Testis (tissue), 3 donors: ENCODE measurements around the gene CCDC9. TPM values are rescaled to one million over a fixed set of nuclear protein-coding genes. Genes with fewer than 3 reads are reported as not detected.
A peak's percentile ranks its signal among the peaks of the same experiment; 100 is the strongest.
"Not testable (repeated sequence)": the region's sequence is repeated elsewhere in the genome, so short reads cannot be mapped to it uniquely, and the experiment has no call there.

Experiments used
- DNase-seq: peaks from one replicate; pipeline ENCODE4 v3.0.0-alpha.2; 2019
- H3K27ac ChIP-seq, 2 donors: fragments of 200-600 bp; sonication (generic); one replicate each; pipeline ENCODE4 v1.5.1; 2019
- H3K27me3 ChIP-seq: fragments of 200-600 bp; sonication (generic); one replicate; pipeline ENCODE4 v1.5.1; 2019
- H3K36me3 ChIP-seq: fragments of 200-600 bp; sonication (generic); one replicate; pipeline ENCODE4 v1.5.1; 2017; ENCODE audit warnings: low read depth; ENCODE audit errors: missing control alignments
- H3K4me1 ChIP-seq: fragments of 200-600 bp; sonication (generic); one replicate; pipeline ENCODE4 v1.5.1; 2019
- H3K4me3 ChIP-seq, 2 donors: fragments of 200-600 bp; sonication (generic); one replicate each; pipeline ENCODE4 v1.5.1; 2017 to 2019
- H3K9me3 ChIP-seq: fragments of 200-600 bp; sonication (generic); one replicate; pipeline ENCODE4 v1.5.1; 2017
- CTCF ChIP-seq, 3 experiments: fragments of 450-650 bp in 2 of 3; fragments of 200-600 bp in 1 of 3; sonication (generic) in 1 of 3; IDR thresholded peaks; one replicate each; pipeline ENCODE4 v1.5.1; 2016 to 2019; ENCODE audit warnings: antibody characterized with exemption in 3 of 3, mild to moderate bottlenecking in 2 of 3, moderate library complexity in 1 of 3
- POLR2A ChIP-seq: fragments of 450-650 bp; IDR thresholded peaks from one replicate; pipeline ENCODE4 v1.6.1; 2017; ENCODE audit warnings: antibody characterized with exemption, mild to moderate bottlenecking, moderate library complexity
- WGBS, 2 donors: methylation state at CpG; one replicate each; pipeline ENCODE4 v1.1.5; 2018; 5-methylcytosine and 5-hydroxymethylcytosine counted together
- intact Hi-C: fragments of 100-400 bp; cut with DNase I; formaldehyde crosslinking; loops from one replicate; pipeline ENCODE4 v1.15.1; 2023; ENCODE audit warnings: low total_unique reads
- polyA plus RNA-seq: library from polyadenylated mRNA; stranded (reverse); fragments of 350-450 nt; fragmentation: Illumina TruSeq; extraction: RNeasy Lipid Tissue Mini Kit (QIAGEN cat#74804); gene quantifications from one replicate; pipeline ENCODE4 v1.2.3, GENCODE V29; 2014; ENCODE audit warnings: low read depth, low replicate concordance; ENCODE audit not compliant: insufficient read depth
- total RNA-seq, 2 donors: library from RNA; depleted of rRNA; stranded (reverse); fragments of >200 nt; gene quantifications; one replicate each; pipeline ENCODE4 v1.2.3, GENCODE V29; 2016

Gene CCDC9
- total and polyA plus RNA-seq, 3 donors from 2014 or later, result 50.9 to 65.0 (median 61.0) TPM

GRCh38 chr19:47243776-47244547 is 12.4 kb upstream of the CCDC9 start:
- TF ChIP-seq CTCF (IDR thresholded peaks at IDR 0.05) (peak; percentile 96 to 99 (median 97)), POLR2A (no peak)
- intact Hi-C loops, result no loop called here
- no peaks in the 10 kb centered on the region for H3K27me3 ChIP-seq
- H3K36me3 ChIP-seq, result no peaks in the 10 kb centered on the region
- no peaks in the 10 kb centered on the region for H3K9me3 ChIP-seq
- H3K27ac ChIP-seq, result no peak overlapping the region
- peaks cover 14% of the 10 kb centered on the region for H3K4me1 ChIP-seq
- WGBS, 2 donors, result 1 to 3% methylated on average over 15 to 46 of the region's 46 CpGs
- H3K4me3 ChIP-seq, result peak overlapping the region; percentile 26 to 37
- DNase-seq, result peak; percentile 88

DNA sequence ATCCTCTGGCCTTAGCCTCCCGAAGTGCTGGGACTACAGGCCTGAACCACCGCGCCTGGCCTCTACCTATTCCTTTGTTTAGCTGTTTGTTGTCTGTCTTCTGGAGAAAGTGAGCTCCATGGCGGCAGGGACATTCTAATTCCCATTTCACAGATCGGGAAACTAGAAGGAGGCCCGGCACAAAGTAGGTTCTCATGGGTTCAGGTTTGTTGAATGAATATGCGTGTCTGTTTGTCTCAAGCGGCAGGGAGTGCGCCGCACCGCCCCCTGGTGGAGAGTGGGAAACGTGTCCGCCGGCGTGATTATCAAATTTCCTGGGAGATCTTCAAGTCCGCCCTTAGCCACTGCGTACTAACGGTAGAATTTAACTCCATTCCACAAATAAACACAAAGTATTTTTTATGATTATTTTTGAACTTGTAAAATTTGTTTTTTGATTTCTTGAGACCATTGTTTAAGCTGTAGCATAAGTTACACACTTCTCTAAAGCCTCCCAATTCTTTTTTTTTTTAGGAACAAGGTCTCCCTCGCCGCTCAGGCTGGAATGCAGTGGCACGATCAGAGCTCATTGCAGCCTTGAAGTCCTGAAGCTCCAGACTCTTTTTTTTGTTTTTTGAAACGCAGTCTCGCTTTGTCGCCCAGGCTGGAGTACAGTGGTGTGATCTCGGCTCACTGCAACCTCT is 8.9 kb upstream of the CCDC9 start:
- 18 to 23% methylated on average over 25 of the region's 25 CpGs for WGBS, 2 donors
- peak overlapping the region in 1 of 2 donors; percentile 45 for H3K27ac ChIP-seq
- H3K4me3 ChIP-seq, result no peak overlapping the region
- intact Hi-C loops, result no loop called here
- peak; percentile 86 for DNase-seq
- H3K9me3 ChIP-seq, result no peaks in the 10 kb centered on the region
- no peaks in the 10 kb centered on the region for H3K36me3 ChIP-seq
- H3K4me1 ChIP-seq, result peaks cover 14% of the 10 kb centered on the region
- peak; percentile 88 to 97 (median 94) for TF ChIP-seq CTCF (IDR thresholded peaks at IDR 0.05)
- TF ChIP-seq POLR2A, result no peak
- no peaks in the 10 kb centered on the region for H3K27me3 ChIP-seq

- H3K36me3 ChIP-seq, H3K4me1 ChIP-seq, H3K4me3 ChIP-seq, H3K9me3 ChIP-seq, DNase-seq, H3K27ac ChIP-seq, intact Hi-C loops, H3K27me3 ChIP-seq: not testable (repeated sequence)
- 86 to 93% methylated on average over 8 of the region's 8 CpGs for WGBS, 2 donors
Observed at GRCh38 chr19:47253016-47253415, 3.3 kb upstream of the CCDC9 start.

- WGBS, 2 donors, result 70 to 82% methylated on average over 3 of the region's 3 CpGs
- peaks cover 11% of the 10 kb centered on the region for H3K4me1 ChIP-seq
- TF ChIP-seq CTCF (IDR thresholded peaks at IDR 0.05) (no peak), POLR2A (no peak)
- H3K36me3 ChIP-seq, result no peaks in the 10 kb centered on the region
- H3K4me3 ChIP-seq, result no peak overlapping the region
- DNase-seq, result no peak
- no peaks in the 10 kb centered on the region for H3K27me3 ChIP-seq
- intact Hi-C loops, result no loop called here
- H3K9me3 ChIP-seq, result no peaks in the 10 kb centered on the region
- H3K27ac ChIP-seq, result no peak overlapping the region
Observed at GRCh38 chr19:47253467-47253881, 2.9 kb upstream of the CCDC9 start.

DNA sequence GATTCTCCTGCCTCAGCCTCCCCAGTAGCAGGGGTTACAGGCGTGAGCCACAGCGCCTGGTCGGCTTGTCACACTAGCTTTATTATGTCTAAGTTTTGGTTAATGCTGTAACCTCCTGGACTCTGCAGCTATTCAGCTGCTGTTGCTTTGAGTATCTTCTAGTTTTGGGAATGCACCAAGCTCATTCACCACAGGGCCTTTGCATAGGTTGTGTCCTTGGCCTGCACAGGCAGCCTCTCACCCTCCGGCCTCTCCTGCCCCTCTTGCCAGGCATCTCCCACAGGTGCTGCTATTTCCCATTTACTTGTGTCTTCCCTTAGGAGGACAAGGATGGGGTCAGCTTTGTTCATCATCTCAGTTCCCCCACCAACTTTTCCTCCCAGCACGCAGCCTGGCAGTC is 2.4 kb upstream of the CCDC9 start:
- intact Hi-C loops, result no loop called here
- H3K36me3 ChIP-seq, result no peaks in the 10 kb centered on the region
- DNase-seq, result no peak
- TF ChIP-seq CTCF (IDR thresholded peaks at IDR 0.05), result no peak
- TF ChIP-seq POLR2A, result no peak
- no peak overlapping the region for H3K27ac ChIP-seq
- no peaks in the 10 kb centered on the region for H3K27me3 ChIP-seq
- no peak overlapping the region for H3K4me3 ChIP-seq
- H3K9me3 ChIP-seq, result no peaks in the 10 kb centered on the region
- WGBS, 2 donors, result 85 to 90% methylated on average over 5 of the region's 5 CpGs
- peaks cover 16% of the 10 kb centered on the region for H3K4me1 ChIP-seq
